Stimulated activated CD4-positive, alpha-beta T cell treated with anti-CD3 and anti-CD28 coated beads, TNF-alpha, amount 100 ng/mL, for 24 hours (primary cell): Measurements from ENCODE around the gene FBXL7.

Source experiments
- DNase-seq, 3 experiments: peaks; one replicate each; pipeline ENCODE4 v3.0.0-alpha.2; 2020; ENCODE audit warnings: low read depth in 3 of 3

FBXL7 gene

GRCh38 chr5:15501091-15501791 lies 1.3 kb downstream of the FBXL7 start:
- no peak for DNase-seq

GRCh38 chr5:15502208-15502607 lies 2.2 kb downstream of the FBXL7 start:
- no peak for DNase-seq

DNA sequence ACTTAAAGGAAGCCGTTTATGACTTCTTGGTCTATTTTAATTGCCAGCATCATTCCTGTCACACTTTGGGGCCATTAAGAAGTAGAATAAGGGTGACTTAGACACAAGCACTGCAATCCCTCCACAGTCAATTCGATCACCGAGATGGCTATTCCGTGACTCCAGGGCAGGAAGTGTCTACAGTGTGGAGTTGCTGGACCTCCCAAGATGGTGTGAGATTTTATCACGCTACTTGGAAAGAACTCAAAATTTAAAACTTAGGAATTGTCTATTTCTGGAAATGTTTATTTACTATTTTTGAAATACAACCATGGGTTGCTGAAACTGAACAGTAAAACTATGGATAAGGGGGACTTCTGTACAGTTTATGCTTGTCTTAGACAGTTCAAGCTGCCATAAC lies 6.2 kb downstream of the FBXL7 start:
- no peak for DNase-seq

GRCh38 chr5:15506897-15507296 lies 6.9 kb downstream of the FBXL7 start:
- DNase-seq = no peak

- no peak for DNase-seq
Measured at GRCh38 chr5:15510092-15510491, 10.1 kb downstream of the FBXL7 start.

GRCh38 chr5:15510831-15511230 lies 10.9 kb downstream of the FBXL7 start:
- DNase-seq = no peak

DNA sequence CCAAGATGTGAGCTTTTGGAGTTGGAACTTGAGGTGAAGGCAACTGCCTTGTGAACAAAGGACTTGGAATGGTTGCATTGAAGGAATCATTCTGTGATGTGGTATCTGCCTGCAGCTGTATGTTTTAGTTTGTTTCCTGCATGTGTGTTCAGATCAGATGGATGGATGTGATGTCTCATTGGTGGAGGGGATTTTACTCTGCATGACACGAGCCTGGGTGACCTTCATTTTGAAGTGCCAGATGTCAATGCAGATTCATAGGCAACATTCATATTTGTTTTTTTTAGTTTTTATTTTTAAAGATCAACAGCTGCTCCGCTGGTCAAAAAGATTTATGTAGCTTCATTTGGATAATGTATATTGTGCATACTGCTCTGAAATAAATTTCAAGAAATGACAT lies 13.5 kb downstream of the FBXL7 start:
- DNase-seq = no peak

- DNase-seq = no peak
Measured at GRCh38 chr5:15513911-15514310, 13.9 kb downstream of the FBXL7 start.

- DNase-seq = no peak
Measured at GRCh38 chr5:15515229-15515628, 15.2 kb downstream of the FBXL7 start.

GRCh38 chr5:15516486-15516885 lies 16.5 kb downstream of the FBXL7 start:
- no peak for DNase-seq

DNA sequence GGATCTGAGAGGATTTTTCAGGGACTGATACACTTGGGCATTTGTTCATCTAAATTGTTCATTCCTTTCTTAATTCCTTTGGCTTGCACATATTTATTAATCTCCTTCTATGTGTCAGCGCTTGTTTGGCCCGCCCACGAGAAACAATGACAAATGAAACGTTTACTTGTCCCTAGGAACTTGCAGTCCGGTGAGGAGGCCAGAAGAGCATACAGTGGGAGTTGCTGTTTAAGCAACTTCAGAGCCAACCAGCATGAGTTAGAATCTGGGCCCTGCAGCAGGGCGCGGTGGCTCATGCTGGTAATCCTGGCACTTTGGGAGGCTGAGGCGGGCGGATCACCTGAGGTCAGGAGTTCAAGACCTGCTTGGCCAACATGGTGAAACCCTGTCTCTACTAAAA lies 18.8 kb downstream of the FBXL7 start:
- DNase-seq = no peak

DNA sequence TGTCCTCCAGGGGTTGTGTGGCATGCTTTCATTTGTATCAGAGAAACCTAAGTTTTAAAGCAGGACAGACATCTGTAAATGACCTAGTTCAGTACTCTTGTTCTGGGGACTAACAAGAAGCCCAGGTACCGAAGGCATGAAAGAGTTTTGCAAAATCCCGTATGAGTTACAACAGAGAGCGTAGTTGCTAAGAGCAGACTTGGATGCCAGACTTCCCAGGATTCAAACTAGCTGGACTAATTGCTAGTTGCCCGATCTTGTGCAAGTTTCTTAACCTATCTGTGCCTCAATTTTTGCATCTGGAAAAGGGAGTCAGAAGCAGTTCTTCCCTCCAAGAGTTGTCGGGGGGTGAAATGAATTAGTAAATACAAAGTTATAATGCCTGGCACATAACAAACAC lies 20.9 kb downstream of the FBXL7 start:
- DNase-seq = no peak

- DNase-seq = no peak
Measured at GRCh38 chr5:15521381-15522186, 21.6 kb downstream of the FBXL7 start.

DNA sequence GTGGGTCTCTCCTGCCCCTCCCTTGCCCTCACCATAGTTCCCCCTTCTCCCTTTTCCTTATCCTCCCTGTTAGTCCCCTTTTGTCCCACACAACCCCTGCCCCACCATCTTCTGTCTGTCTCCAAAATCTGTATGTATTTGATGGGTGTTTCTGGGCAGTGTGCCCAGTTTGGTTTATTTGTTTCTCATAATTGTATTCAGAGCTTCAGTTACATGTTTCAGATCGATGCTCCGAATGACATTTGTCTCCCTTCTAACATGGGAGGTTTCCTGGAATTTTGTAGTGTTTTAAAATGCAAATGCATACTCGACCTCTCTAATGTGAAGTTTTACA lies 22.2 kb downstream of the FBXL7 start:
- no peak for DNase-seq

DNA sequence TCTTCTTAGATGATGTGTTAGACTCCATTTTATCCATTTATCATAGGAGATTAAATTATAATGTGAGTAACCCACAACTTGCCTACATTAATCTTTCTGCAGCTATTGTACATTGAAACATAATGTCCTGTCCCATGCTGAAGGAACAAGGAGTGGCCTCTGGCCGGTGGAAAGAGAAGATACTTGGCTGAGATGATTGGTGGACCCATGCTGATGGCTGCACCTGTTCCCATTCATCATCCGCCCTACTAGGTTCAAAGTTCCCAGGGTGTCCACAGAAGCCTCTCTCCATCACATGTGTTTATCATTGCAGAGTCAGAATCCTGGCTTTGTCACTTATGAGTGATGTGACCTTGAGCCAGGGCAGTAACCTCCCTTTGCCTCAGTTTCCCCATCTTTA lies 24.7 kb downstream of the FBXL7 start:
- DNase-seq = no peak

DNA sequence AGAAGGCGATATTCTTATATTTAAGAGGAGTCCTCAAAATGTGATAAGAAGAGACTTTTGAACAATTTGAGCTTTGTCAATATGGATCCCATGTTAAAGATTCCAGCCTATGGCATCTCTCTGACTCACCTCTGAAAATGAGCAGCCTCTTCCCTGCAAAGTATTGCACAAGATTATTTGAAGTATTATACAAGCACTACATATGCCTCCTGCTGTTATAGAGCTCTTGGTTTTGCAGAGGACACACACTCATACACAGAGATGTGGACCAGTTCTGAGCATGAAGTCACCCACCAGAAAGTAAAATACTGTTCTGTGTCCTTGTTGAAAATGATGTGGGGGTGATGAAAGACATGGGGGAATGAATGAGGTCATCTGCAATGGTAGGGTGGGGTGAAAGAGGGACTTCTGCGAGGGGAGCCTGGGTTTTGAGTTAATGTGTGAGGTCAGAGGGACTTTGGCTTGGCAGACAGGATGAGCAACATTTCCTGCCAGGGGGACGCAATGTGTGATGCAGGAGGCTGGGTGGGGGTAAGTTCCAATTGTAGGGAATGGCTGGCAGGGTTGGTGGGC lies 25.8 kb downstream of the FBXL7 start:
- no peak for DNase-seq

DNA sequence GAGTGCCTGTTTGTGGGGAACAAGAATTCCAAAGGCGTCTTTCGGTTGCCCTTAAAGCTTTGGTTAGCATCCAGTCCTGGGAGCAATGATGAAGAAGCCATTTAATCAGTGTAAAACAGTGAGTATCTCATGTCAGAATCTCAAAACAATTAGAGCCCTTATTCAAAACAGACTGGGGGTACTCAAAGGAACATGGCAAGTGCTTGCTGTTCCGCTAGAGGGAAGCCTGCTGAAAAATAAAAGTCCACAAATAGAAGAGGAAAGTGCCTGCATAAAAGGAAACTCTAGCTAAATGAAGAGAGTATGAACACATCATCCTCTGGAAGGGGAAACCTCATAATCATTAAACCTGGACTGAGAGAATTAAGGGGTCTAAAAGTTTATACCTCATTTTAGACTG lies 26.4 kb downstream of the FBXL7 start:
- no peak for DNase-seq

- DNase-seq = no peak
Measured at GRCh38 chr5:15528476-15528875, 28.5 kb downstream of the FBXL7 start.

DNA sequence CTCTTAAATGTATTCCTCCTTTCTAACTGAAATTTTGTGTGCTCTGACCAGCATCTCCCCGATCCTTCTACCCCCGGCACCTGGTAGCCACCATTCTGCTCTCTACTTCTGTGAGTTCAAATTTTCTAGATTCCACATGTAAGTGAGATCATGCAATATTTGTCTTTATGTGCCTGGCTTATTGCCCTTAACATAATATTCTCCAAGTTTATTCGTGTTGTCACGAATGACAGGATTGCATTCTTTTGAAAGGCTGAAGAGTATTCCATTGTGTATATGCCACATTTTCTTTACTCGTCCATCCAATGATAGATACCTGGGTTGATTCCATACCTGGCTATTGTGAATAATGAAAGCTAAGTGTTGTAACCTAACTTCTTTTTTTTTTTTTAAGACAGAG lies 29.0 kb downstream of the FBXL7 start:
- DNase-seq = no peak

GRCh38 chr5:15529821-15530220 lies 29.8 kb downstream of the FBXL7 start:
- no peak for DNase-seq

DNA sequence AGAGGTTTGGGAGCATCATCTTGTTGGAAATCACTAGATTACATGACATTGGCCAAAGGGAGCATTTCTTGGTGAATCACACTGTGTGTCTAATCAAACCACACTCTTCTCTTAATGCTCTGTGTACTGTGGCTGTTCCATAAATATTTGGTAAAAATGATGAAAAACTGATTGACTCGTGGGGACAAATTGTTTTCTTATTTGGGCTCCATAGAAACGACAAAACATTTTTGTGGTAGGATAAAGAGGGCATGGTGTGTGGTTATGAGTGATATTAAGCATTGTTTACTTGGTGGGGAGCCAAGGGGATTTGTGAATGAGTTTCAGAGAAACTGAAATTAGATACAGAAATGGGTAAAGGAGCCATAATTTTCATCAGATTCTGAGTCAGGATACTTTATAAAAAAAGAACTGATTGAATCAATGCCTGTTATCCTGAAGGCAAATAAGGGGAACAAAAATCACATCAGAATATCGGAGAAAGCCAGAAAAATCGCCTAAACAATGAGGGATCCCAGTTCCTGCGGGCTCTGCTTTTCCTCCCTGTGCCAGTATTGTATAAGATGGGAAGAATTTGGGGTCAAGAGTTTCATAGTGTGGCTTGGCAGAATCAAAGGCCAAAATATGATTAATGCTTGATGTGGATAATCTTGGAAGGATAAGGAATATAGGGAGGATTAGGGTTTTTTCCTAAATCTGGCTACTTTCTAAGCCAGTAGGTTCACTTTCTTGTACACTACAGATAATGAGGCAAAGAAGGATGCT lies 33.3 kb downstream of the FBXL7 start:
- DNase-seq = no peak

DNA sequence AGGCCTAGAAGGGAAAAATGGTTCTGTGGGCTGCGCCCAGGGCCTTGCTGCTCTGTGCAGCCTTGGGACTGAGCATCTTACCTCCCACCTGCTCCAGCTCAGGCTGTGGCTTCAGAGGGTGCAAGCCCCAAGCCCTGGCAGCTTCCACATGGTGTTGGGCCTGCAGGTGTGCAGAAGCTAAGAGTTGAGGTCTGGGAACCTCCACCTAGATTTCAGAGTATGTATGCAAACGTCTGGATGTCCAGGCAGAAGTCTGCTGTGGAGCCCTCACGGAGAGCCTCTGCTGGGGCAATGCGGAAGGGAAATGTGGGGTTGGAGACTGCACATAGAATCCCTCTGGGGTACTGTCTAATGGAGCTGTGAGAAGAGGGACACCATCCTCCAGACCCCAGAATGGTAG lies 36.0 kb downstream of the FBXL7 start:
- no peak for DNase-seq

- no peak for DNase-seq
Measured at GRCh38 chr5:15538516-15538915, 38.5 kb downstream of the FBXL7 start.
